HUES6 (cell line): ENCODE measurements around the gene ALMS1.
"Not testable (repeated sequence)": the region's sequence is repeated elsewhere in the genome, so short reads cannot be mapped to it uniquely, and the experiment has no call there.

Source experiments
- H3K27ac ChIP-seq: 2 replicates; pipeline ENCODE4 v1.7.0; 2013; ENCODE audit warnings: low read depth, mild to moderate bottlenecking, low read length, inconsistent platforms
- H3K27me3 ChIP-seq: 2 replicates; pipeline ENCODE4 v1.6.1; 2013; ENCODE audit warnings: low read length; ENCODE audit not compliant: control insufficient read depth, insufficient read depth
- H3K36me3 ChIP-seq: 2 replicates; pipeline ENCODE4 v1.6.1; 2013; ENCODE audit warnings: low read length; ENCODE audit not compliant: control insufficient read depth, insufficient read depth
- H3K4me1 ChIP-seq: 2 replicates; pipeline ENCODE4 v1.6.1; 2013; ENCODE audit warnings: low read length; ENCODE audit not compliant: control insufficient read depth, insufficient read depth
- H3K4me3 ChIP-seq: 2 replicates; pipeline ENCODE4 v1.5.1; 2013; ENCODE audit warnings: low read depth, low read length
- H3K9ac ChIP-seq: one replicate; pipeline ENCODE4 v1.6.1; 2013; ENCODE audit warnings: mild to moderate bottlenecking, low read length
- H3K9me3 ChIP-seq: 2 replicates; pipeline ENCODE4 v1.6.1; 2013; ENCODE audit warnings: low read depth, low read length; ENCODE audit not compliant: control insufficient read depth, insufficient read depth

The ALMS1 gene

GRCh38 chr2:73451263-73451972 is 65.8 kb downstream of the ALMS1 start:
- no peaks in the 10 kb centered on the region for H3K4me1 ChIP-seq
- no peak overlapping the region for H3K4me3 ChIP-seq
- no peak overlapping the region for H3K27ac ChIP-seq
- no peaks in the 10 kb centered on the region for H3K27me3 ChIP-seq
- H3K9ac ChIP-seq = no peak overlapping the region
- no peaks in the 10 kb centered on the region for H3K9me3 ChIP-seq
- H3K36me3 ChIP-seq = peaks cover 75% of the 10 kb centered on the region

GRCh38 chr2:73457982-73458381 is 72.3 kb downstream of the ALMS1 start:
- no peaks in the 10 kb centered on the region for H3K4me1 ChIP-seq
- no peak overlapping the region for H3K4me3 ChIP-seq
- H3K27me3 ChIP-seq = no peaks in the 10 kb centered on the region
- H3K9me3 ChIP-seq = peaks cover 28% of the 10 kb centered on the region
- peaks cover 47% of the 10 kb centered on the region for H3K36me3 ChIP-seq
- H3K9ac ChIP-seq = no peak overlapping the region
- no peak overlapping the region for H3K27ac ChIP-seq

GRCh38 chr2:73462388-73462787 is 76.8 kb downstream of the ALMS1 start:
- H3K27ac ChIP-seq, H3K4me1 ChIP-seq, H3K27me3 ChIP-seq, H3K9ac ChIP-seq, H3K4me3 ChIP-seq: not testable (repeated sequence)
- Histone ChIP-seq H3K36me3 (peaks cover 23% of the 10 kb centered on the region), H3K9me3 (peaks cover 29% of the 10 kb centered on the region)

GRCh38 chr2:73468376-73468775 is 82.7 kb downstream of the ALMS1 start:
- Histone ChIP-seq H3K36me3 (no peaks in the 10 kb centered on the region), H3K9ac (no peak overlapping the region), H3K27ac (no peak overlapping the region), H3K27me3 (no peaks in the 10 kb centered on the region), H3K9me3 (no peaks in the 10 kb centered on the region), H3K4me3 (no peak overlapping the region), H3K4me1 (no peaks in the 10 kb centered on the region)

- H3K27ac ChIP-seq, H3K4me3 ChIP-seq, H3K9ac ChIP-seq, H3K36me3 ChIP-seq, H3K4me1 ChIP-seq, H3K9me3 ChIP-seq, H3K27me3 ChIP-seq: not testable (repeated sequence)
These were observed 98.2 kb downstream of the ALMS1 start for GRCh38 chr2:73483874-73484273.

GRCh38 chr2:73487112-73487657 is 101.5 kb downstream of the ALMS1 start:
- H3K36me3 ChIP-seq = peaks cover 25% of the 10 kb centered on the region

GRCh38 chr2:73488079-73488478 is 102.4 kb downstream of the ALMS1 start:
- H3K4me3 ChIP-seq = no peak overlapping the region
- no peak overlapping the region for H3K9ac ChIP-seq
- H3K9me3 ChIP-seq = no peaks in the 10 kb centered on the region
- no peaks in the 10 kb centered on the region for H3K4me1 ChIP-seq
- H3K27ac ChIP-seq = no peak overlapping the region
- H3K27me3 ChIP-seq = no peaks in the 10 kb centered on the region
- H3K36me3 ChIP-seq = peaks cover 25% of the 10 kb centered on the region

More at GRCh38 chr2:73487112-73487657, 101.5 kb downstream of the ALMS1 start:
- H3K4me3 ChIP-seq = no peak overlapping the region
- no peaks in the 10 kb centered on the region for H3K9me3 ChIP-seq
- H3K27me3 ChIP-seq = no peaks in the 10 kb centered on the region
- no peaks in the 10 kb centered on the region for H3K4me1 ChIP-seq
- no peak overlapping the region for H3K27ac ChIP-seq
- H3K9ac ChIP-seq = no peak overlapping the region

GRCh38 chr2:73489053-73489452 is 103.4 kb downstream of the ALMS1 start:
- peaks cover 25% of the 10 kb centered on the region for H3K36me3 ChIP-seq
- no peaks in the 10 kb centered on the region for H3K4me1 ChIP-seq
- H3K27ac ChIP-seq = no peak overlapping the region
- H3K27me3 ChIP-seq = no peaks in the 10 kb centered on the region
- no peak overlapping the region for H3K9ac ChIP-seq
- no peak overlapping the region for H3K4me3 ChIP-seq
- no peaks in the 10 kb centered on the region for H3K9me3 ChIP-seq

GRCh38 chr2:73494031-73494430 is 108.4 kb downstream of the ALMS1 start:
- Histone ChIP-seq H3K4me3 (no peak overlapping the region), H3K27me3 (no peaks in the 10 kb centered on the region), H3K4me1 (no peaks in the 10 kb centered on the region), H3K36me3 (peaks cover 20% of the 10 kb centered on the region), H3K9me3 (no peaks in the 10 kb centered on the region), H3K9ac (no peak overlapping the region), H3K27ac (no peak overlapping the region)

- Histone ChIP-seq H3K9me3 (0 out of 2 replicates have a peak, but pooled peaks cover 4% of the 10 kb centered on the region), H3K27ac (no peak overlapping the region), H3K27me3 (no peaks in the 10 kb centered on the region), H3K4me3 (no peak overlapping the region), H3K4me1 (no peaks in the 10 kb centered on the region), H3K36me3 (0 out of 2 replicates have a peak, but pooled peaks cover 2% of the 10 kb centered on the region), H3K9ac (no peak overlapping the region)
These were observed 118.4 kb downstream of the ALMS1 start for GRCh38 chr2:73503992-73504570.

- H3K4me1 ChIP-seq, H3K9me3 ChIP-seq, H3K27me3 ChIP-seq, H3K9ac ChIP-seq, H3K27ac ChIP-seq, H3K4me3 ChIP-seq, H3K36me3 ChIP-seq: not testable (repeated sequence)
These were observed 119.2 kb downstream of the ALMS1 start for GRCh38 chr2:73504850-73505249.
